Activated T-cell treated with anti-CD3 and anti-CD28 coated beads for 4 hours (primary cell): ENCODE data around the gene EFNA2.
A peak's percentile ranks its signal among the peaks of the same experiment; 100 is the strongest.

Experiments used
- DNase-seq: peaks from one replicate; pipeline ENCODE4 v3.0.0-alpha.2; 2020

The EFNA2 gene

DNA sequence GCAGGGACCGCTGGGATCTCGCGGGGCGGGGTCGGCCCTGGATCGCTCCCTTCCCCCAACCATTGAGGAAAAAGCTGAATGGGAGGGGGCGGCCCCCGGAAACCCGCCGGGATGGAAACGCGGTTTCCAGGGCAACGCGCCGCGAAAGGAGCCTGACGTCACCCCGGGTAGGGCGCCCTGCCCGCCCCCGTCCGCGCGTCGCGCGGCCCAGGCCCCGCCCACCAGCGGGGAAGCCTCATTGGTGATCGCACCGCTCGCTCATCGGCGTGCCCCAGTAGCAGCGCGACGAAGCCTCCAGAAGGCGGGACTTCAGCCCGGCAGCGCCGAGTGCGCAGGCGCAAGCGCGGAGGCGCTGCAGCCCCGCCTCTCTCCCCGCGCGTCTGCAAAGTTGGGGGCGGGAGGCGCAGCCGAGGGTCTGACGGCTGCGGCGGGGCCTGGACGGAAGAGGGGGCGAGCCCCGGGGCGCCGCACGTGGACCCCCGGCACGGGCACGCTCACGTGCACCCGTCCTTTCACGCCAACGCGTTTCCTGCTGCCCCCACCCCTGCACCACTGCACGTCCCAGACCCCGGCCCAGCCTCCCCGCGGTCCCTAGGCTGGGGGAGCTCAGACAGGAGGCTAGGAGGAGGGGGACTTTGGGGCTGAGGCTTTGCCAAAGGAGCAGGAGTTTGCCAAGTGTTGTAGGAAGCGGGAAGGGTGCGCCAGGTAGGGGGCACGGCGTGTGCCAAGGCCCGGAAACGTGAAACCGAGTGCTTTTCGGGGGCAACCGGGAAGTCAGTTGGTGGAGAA, 24.7 kb upstream of the EFNA2 start:
- DNase-seq = peak; percentile 94

DNA sequence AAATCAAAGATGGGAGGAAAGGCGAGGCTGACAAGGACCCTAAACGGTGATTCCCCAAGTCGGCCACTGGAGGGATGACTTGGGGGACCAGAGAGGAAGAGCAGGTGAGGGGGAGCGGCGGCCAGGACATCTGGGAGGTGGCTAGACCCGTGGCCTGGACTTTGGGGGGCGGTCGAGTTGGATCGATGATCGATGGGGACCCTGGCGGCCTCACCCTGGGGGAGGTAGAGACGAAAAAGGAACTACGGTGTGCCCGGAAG, 24.2 kb upstream of the EFNA2 start:
- DNase-seq = no peak

DNA sequence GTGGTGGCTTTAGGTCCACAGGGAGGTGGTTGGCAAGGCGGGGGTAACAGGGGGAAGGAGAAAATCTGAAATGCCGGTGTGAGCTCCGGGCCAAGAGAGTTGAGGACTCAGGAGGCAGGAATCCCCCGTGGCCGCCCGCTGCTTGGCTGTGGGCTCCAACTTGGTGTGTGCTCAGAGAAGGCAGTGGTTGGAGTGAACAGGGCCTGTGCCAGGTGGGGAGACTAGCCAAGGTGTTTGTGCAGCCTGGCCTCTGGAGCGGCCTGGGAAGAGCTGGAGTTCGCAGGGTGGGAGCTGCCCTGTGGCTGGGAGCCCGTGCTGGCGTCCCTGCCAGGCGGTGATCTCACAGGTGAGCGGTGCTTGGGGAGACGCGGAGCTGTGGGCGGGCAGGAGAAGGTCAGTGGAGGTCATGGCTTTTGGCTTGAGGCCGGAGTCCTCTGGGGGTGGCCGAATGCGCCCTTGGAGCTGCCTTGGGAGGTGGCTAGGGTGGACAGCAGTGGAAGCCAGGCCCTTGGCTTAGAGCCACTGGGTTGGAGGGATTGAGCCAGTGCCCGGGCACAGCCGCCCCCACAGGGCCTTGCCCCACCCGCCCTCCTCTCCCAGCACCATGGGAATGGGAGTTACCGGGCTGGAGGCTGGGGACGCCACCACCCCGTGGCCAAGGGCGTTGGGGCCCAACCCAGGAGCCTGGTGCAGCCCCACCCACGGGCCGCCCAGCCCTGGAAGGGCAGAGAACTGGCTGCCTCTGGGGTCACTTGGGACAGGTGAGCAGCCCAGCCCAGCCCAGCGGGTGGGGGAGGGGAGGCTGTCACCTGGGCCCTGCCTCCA, 23.7 kb upstream of the EFNA2 start:
- no peak for DNase-seq

DNA sequence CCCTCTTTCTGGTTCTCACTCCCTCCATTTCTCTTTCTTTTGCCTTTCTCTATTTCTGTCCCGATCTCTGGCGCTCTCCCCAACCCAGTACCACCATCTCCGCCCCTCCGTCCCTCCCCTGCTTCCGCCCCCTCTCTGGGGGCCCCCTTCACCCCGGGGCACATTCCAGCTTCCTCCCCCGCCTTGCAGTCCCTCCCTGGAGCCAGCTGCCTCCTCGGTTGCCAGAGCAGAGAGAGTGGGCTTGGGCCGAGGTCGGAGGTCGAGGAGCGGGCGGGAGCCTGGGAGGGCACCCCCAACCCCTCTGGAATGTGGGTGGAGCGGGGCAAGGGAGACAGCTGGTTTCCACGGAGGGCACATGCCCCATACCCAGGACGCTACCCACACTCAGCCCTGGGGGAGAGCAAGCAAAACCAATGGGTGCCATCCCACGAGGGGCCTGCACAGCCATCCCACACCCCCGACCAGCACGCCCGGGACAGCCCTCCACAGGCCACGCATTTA, 23.0 kb upstream of the EFNA2 start:
- no peak for DNase-seq

DNA sequence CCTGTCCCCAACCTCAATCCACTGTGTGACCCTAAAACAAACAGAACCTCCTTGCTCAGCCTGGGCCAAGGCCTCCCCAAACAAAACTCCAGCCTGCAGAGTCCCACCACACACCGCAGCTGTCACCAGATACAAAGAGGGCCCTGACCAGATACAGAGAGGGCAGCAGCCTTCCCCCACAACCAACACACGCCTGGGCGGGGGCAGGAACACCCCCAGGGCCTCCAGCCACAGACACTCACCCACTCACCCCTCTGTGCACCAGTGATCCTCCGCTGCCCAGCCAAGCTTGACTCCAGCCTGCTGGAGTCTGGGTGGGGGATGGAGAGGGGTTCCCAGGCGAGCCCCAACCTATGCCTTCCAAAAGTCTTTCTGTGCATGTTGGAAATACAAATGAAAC, 22.5 kb upstream of the EFNA2 start:
- DNase-seq = no peak

DNA sequence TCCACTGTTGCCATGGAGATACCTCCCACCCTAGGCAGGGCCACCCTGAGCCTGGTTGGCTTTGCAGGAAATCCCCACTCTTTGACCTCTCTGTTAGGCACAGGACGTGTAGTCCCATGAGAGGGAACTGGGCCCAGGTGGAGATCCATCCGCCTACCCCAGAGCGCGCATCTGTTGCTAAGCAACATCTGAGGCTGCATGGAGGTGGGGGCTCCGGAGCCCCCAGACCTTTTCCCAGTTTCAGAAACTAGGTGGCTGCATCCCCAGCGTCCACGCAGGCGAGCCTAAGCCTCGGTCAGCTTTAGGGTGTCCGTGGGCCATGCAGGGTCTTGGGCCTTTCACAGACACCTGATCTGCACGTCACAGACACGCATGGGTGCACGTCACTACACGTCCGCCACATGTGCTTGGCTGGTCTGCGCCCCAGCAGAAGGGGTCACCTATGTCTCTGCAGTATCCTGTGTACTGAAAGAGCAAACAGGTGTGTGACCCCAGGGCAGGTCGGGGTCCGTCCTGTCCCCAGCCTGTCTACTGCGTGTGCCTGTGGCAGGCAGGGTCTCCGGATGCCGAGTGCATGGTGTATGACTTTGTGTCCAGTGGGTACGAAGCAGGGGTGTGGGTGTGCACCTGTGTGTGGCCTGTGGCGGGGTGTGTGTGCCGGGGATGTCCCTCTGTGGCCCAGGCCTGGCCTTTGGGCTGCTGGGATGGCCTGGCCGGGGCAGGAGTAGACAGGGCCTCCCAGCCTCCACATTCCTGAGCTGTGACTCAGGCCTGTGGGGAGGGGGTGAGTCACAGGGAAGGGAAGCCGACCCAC, 20.7 kb upstream of the EFNA2 start:
- DNase-seq = no peak

DNA sequence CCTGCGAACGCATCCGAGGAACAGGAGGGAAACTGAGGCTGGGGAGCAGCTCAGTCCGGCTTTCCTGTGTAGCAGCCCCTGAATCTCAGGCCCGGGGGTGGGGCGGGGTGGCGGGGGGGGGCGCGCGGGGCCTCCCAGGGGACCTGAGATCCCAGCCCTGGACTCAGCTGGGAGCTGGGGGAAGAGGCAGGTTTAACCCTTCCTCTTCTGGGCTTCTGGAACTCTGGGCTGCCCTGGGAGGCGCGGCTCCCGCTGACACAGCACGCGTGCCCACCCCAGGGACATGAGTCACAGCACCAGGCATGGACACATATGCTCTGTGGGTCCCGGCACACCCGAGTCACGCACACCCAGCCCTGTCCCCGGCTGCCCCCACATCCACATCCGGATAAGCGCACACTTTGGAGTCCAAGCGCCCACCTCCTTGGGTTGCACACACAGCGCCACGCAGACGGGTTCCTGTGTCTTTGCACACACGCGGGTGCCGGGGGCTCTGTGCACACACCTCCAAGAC, 20.0 kb upstream of the EFNA2 start:
- DNase-seq = no peak

DNA sequence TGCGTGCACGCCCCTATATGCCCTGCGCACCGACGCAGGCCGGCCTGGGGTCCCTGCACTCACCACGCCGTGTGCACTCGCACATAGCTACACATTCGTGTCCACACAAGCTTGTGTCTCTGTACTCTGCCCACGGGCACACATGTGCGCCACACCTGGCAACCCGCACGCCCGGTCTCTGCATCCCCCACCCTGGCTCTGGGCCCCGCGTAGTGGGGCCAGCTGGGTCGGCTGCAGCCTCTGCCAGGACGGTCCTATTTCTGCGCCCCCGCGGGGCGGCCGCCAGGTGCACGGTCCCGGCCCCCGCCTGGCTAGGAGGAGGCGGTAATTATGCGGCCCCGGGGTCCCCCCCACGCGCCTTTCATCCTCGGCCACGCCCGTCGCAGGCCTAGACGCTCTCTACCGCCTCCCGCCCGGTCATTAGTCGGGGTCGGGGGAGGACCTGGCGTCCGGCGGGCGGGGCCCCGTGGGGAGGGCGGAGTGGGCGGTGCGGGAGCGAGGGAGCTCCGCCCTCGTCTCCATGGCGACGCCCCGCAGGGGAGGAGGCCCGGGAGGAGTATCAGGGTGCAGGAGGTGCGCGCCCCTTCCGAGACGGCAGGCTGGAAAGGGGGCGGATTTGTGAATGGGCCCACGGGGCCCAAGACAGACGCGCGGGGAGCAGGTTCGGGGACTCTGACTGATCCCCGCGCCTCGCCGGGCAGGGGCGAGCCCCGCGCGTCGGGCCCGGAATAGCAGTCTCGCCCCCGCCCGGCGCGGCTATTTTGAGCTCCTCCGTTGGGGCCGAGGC, 19.4 kb upstream of the EFNA2 start:
- DNase-seq = peak; percentile 70

DNA sequence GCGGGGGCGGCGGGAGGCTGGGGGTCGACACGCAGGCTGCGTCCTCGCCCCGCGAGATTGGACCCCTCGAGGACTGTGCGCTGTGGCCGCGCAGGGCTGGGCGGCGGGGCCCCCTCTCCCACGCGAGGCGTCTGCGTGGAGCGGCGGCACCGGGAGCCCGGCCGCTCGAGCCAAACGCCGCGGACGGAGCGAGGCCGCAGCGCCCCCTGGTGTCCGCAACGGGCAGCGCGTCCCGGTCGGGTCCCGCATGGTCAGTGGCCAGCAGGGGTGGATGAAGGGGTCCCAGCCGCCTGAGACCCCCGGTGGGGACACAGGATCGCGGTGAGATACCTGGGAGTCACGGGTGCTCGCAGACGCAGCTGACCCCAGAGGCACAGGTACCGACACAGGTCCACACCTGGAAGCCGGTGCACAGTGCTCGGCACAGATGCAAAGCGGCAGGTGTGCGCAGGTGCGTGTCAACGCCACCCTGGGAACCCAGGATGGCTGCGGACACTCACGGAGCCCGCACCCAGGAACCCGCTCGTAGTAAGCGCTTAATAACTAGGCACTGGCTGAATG, 18.7 kb upstream of the EFNA2 start:
- peak; percentile 62 for DNase-seq

DNA sequence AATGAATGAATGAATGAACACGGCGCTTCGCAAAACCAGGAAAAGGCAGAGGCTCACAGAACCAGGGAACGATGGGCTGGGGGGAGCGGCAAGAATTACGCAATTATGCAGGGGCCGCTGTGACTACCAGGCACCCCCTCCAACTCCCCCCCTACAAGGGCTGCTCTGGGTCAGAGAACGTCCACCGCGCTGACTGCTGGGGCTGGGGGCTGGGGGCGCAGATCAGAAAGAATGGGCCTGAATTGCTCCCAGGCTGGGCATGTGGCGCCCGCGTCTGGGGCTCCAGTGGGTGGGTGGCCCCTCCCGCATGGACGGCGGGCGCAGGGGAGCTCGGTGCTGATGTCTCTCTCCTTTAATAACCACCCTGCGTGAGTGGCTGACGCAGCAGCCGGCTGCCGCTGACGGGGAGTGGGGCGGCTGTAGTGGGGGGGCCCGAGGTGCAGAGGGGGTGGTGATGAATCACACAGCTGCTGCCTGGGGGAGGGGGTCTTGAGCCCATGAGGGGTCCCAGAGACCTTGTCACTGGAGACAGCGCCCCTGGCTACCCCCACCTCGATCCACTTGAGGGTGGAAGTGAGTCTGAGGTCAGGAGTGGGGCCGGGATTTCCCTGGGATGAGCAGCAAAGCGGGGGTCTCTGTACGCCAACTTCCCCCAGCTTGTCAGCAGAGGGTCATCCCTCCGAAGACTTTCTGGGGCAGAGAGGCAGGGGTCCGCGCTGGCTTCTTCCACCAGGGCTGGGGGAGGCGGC, 18.0 kb upstream of the EFNA2 start:
- no peak for DNase-seq

DNA sequence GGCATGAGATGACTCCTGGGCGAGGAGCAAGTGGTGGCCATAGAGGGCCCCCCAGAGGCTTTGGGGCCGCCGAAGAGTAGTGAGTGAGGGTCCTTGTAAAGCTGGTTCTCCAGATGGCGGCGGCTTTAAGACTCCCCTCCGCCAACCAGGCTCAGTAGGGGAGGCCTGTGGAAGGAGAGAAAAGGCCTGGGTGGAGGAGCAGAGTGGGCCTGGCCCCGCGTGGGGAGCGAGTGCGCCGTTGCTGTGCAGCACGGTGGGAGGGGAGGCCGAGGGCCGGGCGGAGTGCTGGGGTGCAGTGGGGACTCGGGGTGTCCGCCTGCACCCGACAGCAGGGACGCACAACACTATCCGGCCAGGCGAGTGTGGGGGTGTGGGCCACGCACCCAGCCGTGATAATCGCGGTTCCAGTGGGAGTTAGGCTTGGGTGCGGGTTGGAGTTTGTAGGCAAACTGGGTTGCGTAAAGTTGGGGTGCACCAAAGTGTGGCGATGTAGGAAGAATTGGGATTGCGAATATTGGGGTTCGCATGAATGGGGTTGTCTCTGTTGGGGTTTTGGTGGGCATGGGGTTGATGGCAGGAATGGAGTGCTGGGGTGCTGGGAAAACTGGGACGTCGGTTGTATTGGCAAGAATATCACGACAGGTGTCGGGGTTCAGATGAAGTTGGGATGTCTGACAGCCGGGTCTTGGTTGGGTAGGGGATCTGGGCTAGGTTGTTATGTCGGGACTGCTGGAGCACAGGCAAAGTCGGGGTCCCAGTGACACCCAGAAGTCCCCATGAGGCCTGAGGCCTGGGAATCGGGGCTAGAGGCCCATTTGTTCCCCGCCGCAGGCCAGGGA, 17.2 kb upstream of the EFNA2 start:
- DNase-seq = no peak

DNA sequence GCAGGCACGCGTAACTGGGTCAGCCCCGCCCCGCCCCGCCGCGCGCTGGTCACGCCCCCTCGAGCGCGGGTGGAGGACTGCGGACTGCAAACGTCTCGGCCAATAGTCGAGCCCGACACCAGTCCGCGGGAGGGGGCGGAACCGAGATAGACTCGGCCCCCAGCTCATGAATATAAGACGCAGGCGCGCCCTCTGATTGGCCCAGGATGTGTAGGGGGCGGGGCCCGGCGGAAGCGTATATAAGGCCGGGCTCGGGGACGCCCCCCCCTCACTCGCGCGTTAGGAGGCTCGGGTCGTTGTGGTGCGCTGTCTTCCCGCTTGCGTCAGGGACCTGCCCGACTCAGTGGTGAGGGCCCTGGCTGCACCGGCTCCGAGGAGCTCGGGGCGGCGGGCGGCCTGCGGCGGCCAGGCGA, 16.6 kb upstream of the EFNA2 start, which contains the start of gene CIRBP:
Gene CIRBP, plus strand, starts transcription at position 268 of the 413 bp plus-strand sequence. CDS start 1,602 bp downstream, outside the sequence.
- peak; percentile 99 for DNase-seq

DNA sequence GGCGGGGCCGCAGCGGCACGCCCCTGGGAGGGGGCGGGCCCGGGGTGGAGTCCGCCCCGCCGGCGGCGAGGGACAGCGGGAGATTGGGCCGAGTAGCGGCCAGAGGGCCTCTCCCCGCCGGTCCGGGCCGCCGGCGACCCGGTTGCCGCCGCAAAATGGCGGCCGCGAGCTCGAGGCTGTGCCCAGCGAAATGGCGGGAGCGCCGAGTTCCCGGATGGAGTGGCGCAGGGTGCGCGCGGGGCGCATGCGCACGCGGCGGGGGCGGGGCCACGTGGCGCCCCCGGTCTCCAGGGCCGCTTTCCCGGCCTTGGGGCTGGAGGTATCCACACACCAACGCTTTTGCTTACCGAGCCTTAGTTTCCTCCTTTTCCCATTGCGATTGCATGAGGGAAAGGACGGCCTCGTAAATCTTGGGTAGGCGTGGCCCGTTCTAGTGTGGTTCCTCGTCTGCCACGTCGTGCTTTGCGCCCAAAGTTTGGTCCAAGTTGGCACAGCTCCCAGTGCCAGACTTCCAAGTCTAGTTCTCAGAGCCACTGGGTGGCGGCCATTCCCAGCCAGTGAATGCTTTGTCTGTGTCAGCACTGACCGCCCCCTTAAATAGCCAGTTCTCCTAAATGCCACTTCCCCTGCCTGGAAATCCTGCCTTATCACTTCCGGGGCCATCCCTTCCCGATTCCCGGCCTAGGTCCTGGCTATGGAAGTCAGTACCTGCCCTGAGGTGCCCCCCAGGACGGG, 16.0 kb upstream of the EFNA2 start:
- DNase-seq = peak; percentile 75

DNA sequence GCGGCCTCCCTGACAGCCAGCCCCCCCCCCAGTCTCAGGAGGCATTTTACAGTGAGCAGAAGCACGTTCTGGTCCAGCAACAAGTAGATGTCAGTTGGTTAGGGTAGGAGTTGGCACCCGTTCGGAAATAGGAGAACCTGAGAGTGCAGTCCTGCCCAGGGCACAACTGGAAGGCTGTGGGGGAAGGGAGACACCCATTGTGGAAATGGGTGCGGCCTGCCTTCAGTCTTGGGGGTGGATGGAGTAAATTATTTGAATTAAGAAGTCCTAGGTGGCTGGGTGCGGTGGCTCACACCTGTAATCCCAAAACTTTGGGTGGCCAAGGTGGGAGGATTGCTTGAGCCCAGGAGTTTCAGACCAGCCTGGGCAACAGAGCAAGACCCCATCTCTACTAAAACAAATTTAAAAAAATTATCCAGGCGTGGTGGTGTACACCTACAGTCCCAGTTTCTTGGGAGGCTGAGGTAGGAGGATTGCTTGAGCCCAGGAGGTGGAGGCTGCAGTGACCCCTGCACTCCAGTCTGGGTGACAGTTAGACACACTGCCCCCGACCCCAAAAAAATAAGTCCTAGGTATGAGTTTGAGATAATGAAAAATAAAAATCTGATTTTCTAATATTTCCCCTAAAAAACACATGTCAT, 15.3 kb upstream of the EFNA2 start:
- DNase-seq = no peak

DNA sequence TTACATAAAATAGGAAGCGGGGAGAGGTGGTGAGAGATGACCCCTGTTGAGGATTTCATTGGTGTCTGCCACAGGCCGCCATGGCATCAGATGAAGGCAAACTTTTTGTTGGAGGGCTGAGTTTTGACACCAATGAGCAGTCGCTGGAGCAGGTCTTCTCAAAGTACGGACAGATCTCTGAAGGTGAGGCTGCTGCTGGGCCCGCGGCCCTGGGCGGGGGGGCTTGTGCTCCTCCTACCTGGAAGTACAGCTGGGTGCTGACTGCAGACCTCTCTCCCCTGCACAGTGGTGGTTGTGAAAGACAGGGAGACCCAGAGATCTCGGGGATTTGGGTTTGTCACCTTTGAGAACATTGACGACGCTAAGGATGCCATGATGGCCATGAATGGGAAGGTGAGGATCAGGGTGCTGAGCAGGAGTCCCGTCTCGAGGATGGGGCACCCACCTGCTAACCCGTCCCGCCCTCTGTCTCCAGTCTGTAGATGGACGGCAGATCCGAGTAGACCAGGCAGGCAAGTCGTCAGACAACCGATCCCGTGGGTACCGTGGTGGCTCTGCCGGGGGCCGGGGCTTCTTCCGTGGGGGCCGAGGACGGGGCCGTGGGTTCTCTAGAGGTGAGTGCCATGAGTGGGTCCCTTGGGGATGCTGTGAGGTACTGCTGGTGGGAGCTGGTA, 14.7 kb upstream of the EFNA2 start:
- no peak for DNase-seq

DNA sequence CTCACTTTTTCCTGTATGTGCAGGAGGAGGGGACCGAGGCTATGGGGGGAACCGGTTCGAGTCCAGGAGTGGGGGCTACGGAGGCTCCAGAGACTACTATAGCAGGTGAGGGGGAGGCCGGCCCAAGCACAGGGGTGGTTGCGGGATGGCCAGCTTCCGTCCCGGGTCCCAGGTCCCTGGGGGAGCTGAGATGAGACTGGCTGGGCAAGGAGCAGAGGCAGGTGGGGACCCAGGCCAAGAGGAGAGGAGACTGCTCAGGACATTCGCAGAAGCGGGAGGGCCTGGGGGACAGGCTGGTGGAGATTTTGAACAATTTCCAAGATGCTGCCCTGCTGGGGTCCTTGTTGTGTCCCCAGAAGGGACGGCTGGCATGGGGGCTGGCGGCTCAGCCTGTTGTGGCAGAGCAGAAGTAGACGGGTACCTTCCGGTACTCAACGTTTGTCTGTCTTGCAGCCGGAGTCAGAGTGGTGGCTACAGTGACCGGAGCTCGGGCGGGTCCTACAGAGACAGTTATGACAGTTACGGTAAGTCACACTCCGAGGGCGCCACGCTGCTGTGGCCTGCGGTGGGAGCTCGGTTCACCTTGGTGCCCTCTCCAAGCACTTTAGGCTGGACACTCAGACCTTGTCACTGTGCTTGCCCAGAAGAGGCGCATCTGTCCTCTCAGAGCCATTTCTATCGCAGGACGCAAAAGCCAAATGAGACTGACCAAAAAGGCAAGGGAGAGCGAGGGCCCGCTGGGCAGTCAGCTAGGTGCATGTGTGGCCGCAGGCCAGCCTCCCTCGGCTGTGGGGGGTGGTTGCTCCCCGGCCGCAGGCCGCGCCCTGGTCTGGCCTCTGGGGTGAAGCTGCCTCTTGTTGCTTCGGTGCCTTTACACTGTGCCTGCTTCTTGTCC, 13.9 kb upstream of the EFNA2 start:
- no peak for DNase-seq
